SK-N-SH (cell line): Measurements from ENCODE around the gene TCAF1. TPM values are rescaled to one million over a fixed set of nuclear protein-coding genes. Genes with fewer than 3 reads are reported as not detected.

ENCODE experiments used
- CTCF ChIA-PET: fragments of 300-600, 350-600 bp; formaldehyde crosslinking; extraction: SDS; loops from one replicate; lab custom pipeline; 2021; lab: Yijun Ruan, JAX
- POLR2A ChIA-PET: fragments of 350-600 bp; sonication (Branson Sonifier 250); formaldehyde crosslinking; extraction: SDS; loops from one replicate; lab custom pipeline; 2020; ENCODE audit warnings: antibody characterized with exemption, inconsistent platforms; lab: Yijun Ruan, JAX
- DNase-seq: peaks from one replicate; pipeline ENCODE4 v3.0.0; 2012
- H2AFZ ChIP-seq: fragments of 200-600 bp; sonication (generic); 2 replicates; pipeline ENCODE4 v1.8.1; 2016; ENCODE audit warnings: antibody characterized with exemption, mild to moderate bottlenecking, low read depth
- H3F3A ChIP-seq: fragments of 200-600 bp; sonication (generic); replicated peaks from 2 replicates; pipeline ENCODE3; 2016; ENCODE audit warnings: antibody characterized with exemption, mild to moderate bottlenecking; ENCODE audit not compliant: insufficient read depth
- H3K27ac ChIP-seq, 2 experiments: fragments of 200-500 bp in 1 of 2; fragments of 200-600 bp in 1 of 2; sonication (Bioruptor generic) in 1 of 2; sonication (generic), shearing (Covaris generic) in 1 of 2; 2 replicates each; pipeline versions ENCODE4 v1.5.1 to v1.6.1; 2014 to 2016; ENCODE audit warnings: low read depth in 2 of 2, inconsistent platforms in 1 of 2, low read length in 1 of 2, mild to moderate bottlenecking in 1 of 2, mixed read lengths in 1 of 2
- H3K27me3 ChIP-seq: fragments of 200-600 bp; sonication (generic), shearing (Covaris generic); 2 replicates; pipeline ENCODE4 v1.6.1; 2016; ENCODE audit warnings: mixed run types; ENCODE audit not compliant: insufficient read depth
- H3K36me3 ChIP-seq, 2 experiments: fragments of 200-500 bp in 1 of 2; fragments of 200-600 bp in 1 of 2; sonication (Bioruptor generic) in 1 of 2; sonication (generic) in 1 of 2; replicated peaks in 1 of 2; 2 replicates each; pipeline versions ENCODE3 to v1.5.1; 2014 to 2016; ENCODE audit warnings: low read length in 1 of 2, mild to moderate bottlenecking in 1 of 2; ENCODE audit not compliant: insufficient read depth in 2 of 2, control insufficient read depth in 1 of 2
- H3K4me1 ChIP-seq, 2 experiments: fragments of 200-500 bp in 1 of 2; fragments of 200-600 bp in 1 of 2; sonication (Bioruptor generic) in 1 of 2; sonication (generic), shearing (Covaris generic) in 1 of 2; 2 replicates each; pipeline versions ENCODE4 v1.5.1 to v1.6.1; 2014 to 2016; ENCODE audit warnings: low read depth in 1 of 2, low read length in 1 of 2, mixed run types in 1 of 2; ENCODE audit not compliant: insufficient read depth in 2 of 2, control insufficient read depth in 1 of 2
- H3K4me2 ChIP-seq: fragments of 200-600 bp; sonication (generic), shearing (Covaris generic); 2 replicates; pipeline ENCODE4 v1.6.1; 2017; ENCODE audit warnings: mixed run types
- H3K4me3 ChIP-seq, 2 experiments: fragments of 200-500 bp in 1 of 2; fragments of 200-600 bp in 1 of 2; sonication (Bioruptor generic) in 1 of 2; sonication (generic), shearing (Covaris generic) in 1 of 2; 2 replicates each; pipeline versions ENCODE4 v1.5.1 to v1.8.1; 2014 to 2016; ENCODE audit warnings: low read depth in 2 of 2, inconsistent platforms in 1 of 2, low read length in 1 of 2, mild to moderate bottlenecking in 1 of 2, mixed read lengths in 1 of 2, moderate library complexity in 1 of 2
- H3K79me2 ChIP-seq: fragments of 200-600 bp; sonication (generic); 2 replicates; pipeline ENCODE4 v1.8.1; 2017; ENCODE audit warnings: mild to moderate bottlenecking; ENCODE audit not compliant: insufficient read depth
- H3K9ac ChIP-seq: fragments of 200-600 bp; sonication (generic); 2 replicates; pipeline ENCODE4 v1.6.1; 2017; ENCODE audit warnings: mixed run types
- H3K9me2 ChIP-seq: fragments of 200-600 bp; sonication (generic); 2 replicates; pipeline ENCODE4 v1.6.1; 2017; ENCODE audit warnings: mixed run types
- H3K9me3 ChIP-seq: fragments of 200-600 bp; sonication (generic); 2 replicates; pipeline ENCODE4 v1.6.1; 2017; ENCODE audit warnings: mixed run types, mild to moderate bottlenecking, moderate library complexity
- H4K20me1 ChIP-seq: fragments of 200-600 bp; sonication (generic); 2 replicates; pipeline ENCODE4 v1.6.1; 2017; ENCODE audit warnings: mild to moderate bottlenecking, mixed run types; ENCODE audit not compliant: insufficient read depth
- ELF1 ChIP-seq: IDR thresholded peaks from 2 replicates; pipeline ENCODE4 v1.4.0; 2012
- FOSL2 ChIP-seq: IDR thresholded peaks from 2 replicates; pipeline ENCODE4 v1.4.0; 2012; ENCODE audit warnings: low read depth, mild to moderate bottlenecking, moderate library complexity, borderline replicate concordance
- MEF2A ChIP-seq: IDR thresholded peaks from 2 replicates; pipeline ENCODE4 v1.4.0; 2012; ENCODE audit warnings: low read depth, borderline replicate concordance
- MXI1 ChIP-seq: IDR thresholded peaks from 2 replicates; pipeline ENCODE4 v1.6.1; 2012; ENCODE audit warnings: mild to moderate bottlenecking, low read depth, low read length, improper control_type of control experiment
- RAD21 ChIP-seq: IDR thresholded peaks from 2 replicates; pipeline ENCODE4 v1.6.1; 2012; ENCODE audit warnings: mild to moderate bottlenecking, low read length
- RFX5 ChIP-seq: IDR thresholded peaks from 2 replicates; pipeline ENCODE4 v1.6.1; 2012; ENCODE audit warnings: mild to moderate bottlenecking, improper control_type of control experiment, low read length
- TEAD4 ChIP-seq: IDR thresholded peaks from 2 replicates; pipeline ENCODE4 v1.4.0; 2012; ENCODE audit warnings: mild to moderate bottlenecking, borderline replicate concordance; ENCODE audit not compliant: insufficient read depth
- WGBS: methylation state at CpG from one replicate; pipeline ENCODE4 v1.1.6; 2017; ENCODE audit warnings: low lambda C conversion rate; 5-methylcytosine and 5-hydroxymethylcytosine counted together
- polyA plus RNA-seq, 3 experiments: library from polyadenylated mRNA; depleted of rRNA; stranded (reverse); fragments of >200 nt; gene quantifications; 2 replicates each; pipeline ENCODE4 v1.2.3, GENCODE V29; 2012
- TF ChIP-seq, protein P1 (sequence below): IDR thresholded peaks from 2 replicates; pipeline ENCODE4; 2012
- TF ChIP-seq, protein P2 (sequence below): fragments of 150-350 bp; IDR thresholded peaks from 2 replicates; pipeline ENCODE4 v1.6.1; 2016; ENCODE audit warnings: mild to moderate bottlenecking, low read depth, low read length
- TF ChIP-seq, protein P3 (sequence below): fragments of 150-350 bp; IDR thresholded peaks from 2 replicates; pipeline ENCODE4 v1.6.1; 2017; ENCODE audit warnings: antibody characterized with exemption, low read length, low read depth, borderline replicate concordance

Gene TCAF1
- polyA plus RNA-seq, 1 of the 3 experiments (the other 2 are of a cell fraction): 59.0 TPM

DNA sequence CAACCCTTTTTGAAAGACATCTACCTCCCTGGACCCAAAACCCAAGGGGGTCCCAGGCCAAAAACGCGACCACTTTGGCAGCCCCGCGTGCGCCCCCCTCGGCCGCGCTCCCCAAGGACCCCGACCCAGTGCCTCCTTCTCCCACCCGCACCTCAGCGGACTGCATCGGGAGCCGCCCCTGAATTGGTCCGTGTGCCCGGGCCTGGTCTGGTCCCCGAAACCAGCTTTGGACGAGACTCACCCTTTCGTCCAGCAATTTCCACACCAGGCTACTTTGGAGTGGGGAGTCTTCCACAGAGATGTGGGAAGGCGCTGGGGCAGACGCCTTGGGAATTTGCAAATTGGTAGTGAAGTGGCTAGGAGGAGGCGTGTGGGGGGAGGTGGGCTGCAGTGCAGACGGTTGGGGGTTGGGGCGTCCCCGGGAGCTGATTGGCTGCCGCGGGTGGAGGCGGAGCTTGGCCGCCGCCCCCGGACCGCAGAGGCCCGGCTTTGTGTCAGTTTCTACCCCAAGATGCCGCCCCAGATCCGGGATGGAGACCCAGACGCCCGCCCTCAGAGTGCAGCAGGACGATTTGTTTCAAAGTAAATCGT, 16.9 kb downstream of the TCAF1 start (continued):
- TF ChIP-seq TEAD4 (no peak), MXI1 (peak; percentile 70; the same call in 1 of the 2 replicates), RAD21 (peak; percentile 49), FOSL2 (no peak)
- TF ChIP-seq, protein P1, sequence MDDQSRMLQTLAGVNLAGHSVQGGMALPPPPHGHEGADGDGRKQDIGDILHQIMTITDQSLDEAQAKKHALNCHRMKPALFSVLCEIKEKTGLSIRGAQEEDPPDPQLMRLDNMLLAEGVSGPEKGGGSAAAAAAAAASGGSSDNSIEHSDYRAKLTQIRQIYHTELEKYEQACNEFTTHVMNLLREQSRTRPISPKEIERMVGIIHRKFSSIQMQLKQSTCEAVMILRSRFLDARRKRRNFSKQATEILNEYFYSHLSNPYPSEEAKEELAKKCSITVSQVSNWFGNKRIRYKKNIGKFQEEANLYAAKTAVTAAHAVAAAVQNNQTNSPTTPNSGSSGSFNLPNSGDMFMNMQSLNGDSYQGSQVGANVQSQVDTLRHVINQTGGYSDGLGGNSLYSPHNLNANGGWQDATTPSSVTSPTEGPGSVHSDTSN: peak; percentile 82
- TF ChIP-seq, protein P2, sequence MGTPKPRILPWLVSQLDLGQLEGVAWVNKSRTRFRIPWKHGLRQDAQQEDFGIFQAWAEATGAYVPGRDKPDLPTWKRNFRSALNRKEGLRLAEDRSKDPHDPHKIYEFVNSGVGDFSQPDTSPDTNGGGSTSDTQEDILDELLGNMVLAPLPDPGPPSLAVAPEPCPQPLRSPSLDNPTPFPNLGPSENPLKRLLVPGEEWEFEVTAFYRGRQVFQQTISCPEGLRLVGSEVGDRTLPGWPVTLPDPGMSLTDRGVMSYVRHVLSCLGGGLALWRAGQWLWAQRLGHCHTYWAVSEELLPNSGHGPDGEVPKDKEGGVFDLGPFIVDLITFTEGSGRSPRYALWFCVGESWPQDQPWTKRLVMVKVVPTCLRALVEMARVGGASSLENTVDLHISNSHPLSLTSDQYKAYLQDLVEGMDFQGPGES: peak; percentile 28; the same call in 1 of the 2 replicates
- TF ChIP-seq, protein P3, sequence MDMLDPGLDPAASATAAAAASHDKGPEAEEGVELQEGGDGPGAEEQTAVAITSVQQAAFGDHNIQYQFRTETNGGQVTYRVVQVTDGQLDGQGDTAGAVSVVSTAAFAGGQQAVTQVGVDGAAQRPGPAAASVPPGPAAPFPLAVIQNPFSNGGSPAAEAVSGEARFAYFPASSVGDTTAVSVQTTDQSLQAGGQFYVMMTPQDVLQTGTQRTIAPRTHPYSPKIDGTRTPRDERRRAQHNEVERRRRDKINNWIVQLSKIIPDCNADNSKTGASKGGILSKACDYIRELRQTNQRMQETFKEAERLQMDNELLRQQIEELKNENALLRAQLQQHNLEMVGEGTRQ: no peak

DNA sequence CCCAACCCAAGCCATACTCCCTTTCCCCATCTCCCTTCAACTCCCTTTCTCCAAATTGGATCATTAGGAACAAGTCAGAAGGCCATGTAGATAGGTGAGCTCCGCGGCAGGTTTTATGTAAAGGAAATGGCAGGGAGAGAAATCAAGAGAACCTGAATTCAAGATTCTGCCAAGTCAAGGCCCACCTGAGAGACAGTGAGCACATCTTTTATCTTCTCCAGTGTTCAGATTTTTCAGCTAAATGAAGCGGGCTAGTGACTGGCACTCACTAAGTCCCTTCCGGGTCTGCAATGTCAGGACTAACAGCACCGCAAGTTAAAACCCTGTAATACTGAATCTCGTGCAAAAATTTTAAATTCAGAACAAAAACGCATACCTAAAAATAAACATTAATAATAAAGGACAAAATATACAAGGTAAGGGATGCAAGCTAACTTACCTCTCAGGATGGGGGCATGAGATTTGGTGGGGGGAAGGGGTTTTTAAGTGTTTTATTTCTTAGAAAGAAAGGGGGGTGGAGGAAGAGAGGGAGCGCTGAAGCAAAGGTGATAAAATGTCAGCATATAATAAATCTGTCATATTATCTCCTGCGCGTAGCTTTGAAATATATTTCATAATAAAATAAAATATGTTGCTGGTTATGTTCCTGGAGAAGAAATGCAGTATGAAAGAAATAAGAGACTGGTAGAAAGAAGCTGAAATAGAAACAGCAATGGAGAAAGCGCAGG, 17.6 kb downstream of the TCAF1 start:
- 28% methylated on average over 11 of the region's 11 CpGs for WGBS
- 0 out of 2 replicates have a peak, but pooled peaks have one; percentile 14 for TF ChIP-seq ELF1
- TF ChIP-seq RFX5: no peak
- TF ChIP-seq, protein P3: no peak
- no peak for TF ChIP-seq MEF2A
- Histone ChIP-seq H4K20me1 (peaks cover 8% of the 10 kb centered on the region; the same call in 1 of the 2 replicates), H3F3A (peaks cover 17% of the 10 kb centered on the region), H2AFZ (peak overlapping the region; percentile 49), H3K9ac (peak overlapping the region; percentile 74), H3K27me3 (no peaks in the 10 kb centered on the region), H3K36me3 (peaks cover 21 to 22% of the 10 kb centered on the region in 2 experiments), H3K9me2 (no peaks in the 10 kb centered on the region), H3K4me2 (peak overlapping the region; percentile 94), H3K4me1 (peaks cover 16 to 34% of the 10 kb centered on the region in 2 experiments; a peak in 3 of 4 replicates), H3K4me3 (peak overlapping the region; percentile 75 to 96), H3K79me2 (peaks cover 72% of the 10 kb centered on the region), H3K27ac (peak overlapping the region; percentile 43 to 94), H3K9me3 (peaks cover 10% of the 10 kb centered on the region; the same call in 1 of the 2 replicates)
- ChIA-PET CTCF (interaction anchor here (0.9 to 9.6 kb wide), 2 partner anchors 16 to 244 kb away, joined by 3 to 66 read pairs; partner anchors contain the start of gene TCAF1), POLR2A (interaction anchor here (0.7 to 5.6 kb wide), 2 partner anchors 12 to 18 kb away, joined by 3 to 89 read pairs; partner anchors contain the start of gene TCAF1)
- no peak for DNase-seq
